Fibroblast of skin of right biceps (primary cell): ENCODE results near the gene SGO2.
"Not testable (repeated sequence)": the region's sequence is repeated elsewhere in the genome, so short reads cannot be mapped to it uniquely, and the experiment has no call there.

Experiments used
- DNase-seq: peaks from one replicate; pipeline ENCODE4 v3.0.0-alpha.2; 2013

Gene SGO2

GRCh38 chr2:200525551-200525881 lies 491 bp upstream of the SGO2 start:
- DNase-seq = no peak

GRCh38 chr2:200528228-200528627 lies 2.2 kb downstream of the SGO2 start:
- DNase-seq = no peak

- DNase-seq = no peak
These were observed 7.7 kb downstream of the SGO2 start for GRCh38 chr2:200533754-200534153.

GRCh38 chr2:200534572-200534971 lies 8.6 kb downstream of the SGO2 start:
- no peak for DNase-seq

GRCh38 chr2:200538139-200538538 lies 12.1 kb downstream of the SGO2 start:
- no peak for DNase-seq

GRCh38 chr2:200540793-200541192 lies 14.8 kb downstream of the SGO2 start:
- DNase-seq = no peak

- DNase-seq = not testable (repeated sequence)
These were observed 40.6 kb downstream of the SGO2 start for GRCh38 chr2:200566596-200566995.

- DNase-seq = no peak
These were observed 41.9 kb downstream of the SGO2 start for GRCh38 chr2:200567932-200568331.

- DNase-seq = no peak
These were observed 50.0 kb downstream of the SGO2 start for GRCh38 chr2:200575957-200576356.

GRCh38 chr2:200577027-200577426 lies 51.0 kb downstream of the SGO2 start:
- DNase-seq = no peak

GRCh38 chr2:200578778-200579177 lies 52.8 kb downstream of the SGO2 start:
- DNase-seq = peak; percentile 35

- no peak for DNase-seq
These were observed 58.6 kb downstream of the SGO2 start for GRCh38 chr2:200584639-200585038.

GRCh38 chr2:200585340-200585729 lies 59.3 kb downstream of the SGO2 start:
- DNase-seq = no peak

- DNase-seq = peak; percentile 76
These were observed 60.0 kb downstream of the SGO2 start, which contains the start of gene AOX1 for GRCh38 chr2:200585730-200586643. Gene AOX1, plus strand, starts transcription at chr2:200586014. Its CDS starts 95 bp downstream, at chr2:200586109.

- DNase-seq = no peak
These were observed 60.6 kb downstream of the SGO2 start for GRCh38 chr2:200586644-200586975.

GRCh38 chr2:200587007-200587616 lies 61.1 kb downstream of the SGO2 start:
- DNase-seq = no peak

GRCh38 chr2:200588076-200588678 lies 62.2 kb downstream of the SGO2 start:
- no peak for DNase-seq

- DNase-seq = no peak
These were observed 64.1 kb downstream of the SGO2 start for GRCh38 chr2:200590090-200590489.

GRCh38 chr2:200591308-200591707 lies 65.3 kb downstream of the SGO2 start:
- DNase-seq = no peak

- peak; percentile 31 for DNase-seq
These were observed 66.5 kb downstream of the SGO2 start for GRCh38 chr2:200592406-200593075.

GRCh38 chr2:200593905-200594304 lies 67.9 kb downstream of the SGO2 start:
- DNase-seq = no peak

- DNase-seq = no peak
These were observed 69.9 kb downstream of the SGO2 start for GRCh38 chr2:200595913-200596312.

- no peak for DNase-seq
These were observed 71.0 kb downstream of the SGO2 start for GRCh38 chr2:200596774-200597570.
